Activated CD4-positive, CD25-positive, alpha-beta regulatory T cell treated with anti-CD3 and anti-CD28 coated beads, Interleukin-2, amount 50 U/mL, for 16 hours (primary cell): ENCODE measurements around the gene GABBR2.
"Not testable (repeated sequence)": the region's sequence is repeated elsewhere in the genome, so short reads cannot be mapped to it uniquely, and the experiment has no call there.

Experiments
- DNase-seq: peaks from one replicate; pipeline ENCODE4 v3.0.0-alpha.2; 2020; ENCODE audit warnings: low read depth, low spot score

Gene GABBR2

GRCh38 chr9:98686961-98687855 is 21.5 kb downstream of the GABBR2 start:
- DNase-seq: no peak

DNA sequence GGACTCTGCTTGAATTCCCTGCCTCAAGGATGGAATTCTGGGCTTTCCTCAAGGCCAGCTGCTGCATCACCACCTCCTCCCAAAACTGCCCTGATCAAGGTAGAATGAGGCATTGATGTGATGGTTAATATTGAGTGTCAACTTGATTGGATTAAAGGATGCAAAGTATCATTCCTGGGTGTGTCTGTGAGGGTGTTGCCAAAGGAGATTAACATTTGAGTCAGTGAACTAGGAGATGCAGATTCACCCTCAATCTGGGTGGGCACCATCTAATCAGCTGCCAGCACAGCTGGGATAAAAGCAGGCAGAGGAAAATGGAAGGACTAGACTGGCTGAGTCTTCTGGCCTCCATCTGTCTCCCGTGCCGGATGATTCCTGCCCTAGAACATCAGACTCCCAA is 23.9 kb downstream of the GABBR2 start:
- not testable (repeated sequence) for DNase-seq

DNA sequence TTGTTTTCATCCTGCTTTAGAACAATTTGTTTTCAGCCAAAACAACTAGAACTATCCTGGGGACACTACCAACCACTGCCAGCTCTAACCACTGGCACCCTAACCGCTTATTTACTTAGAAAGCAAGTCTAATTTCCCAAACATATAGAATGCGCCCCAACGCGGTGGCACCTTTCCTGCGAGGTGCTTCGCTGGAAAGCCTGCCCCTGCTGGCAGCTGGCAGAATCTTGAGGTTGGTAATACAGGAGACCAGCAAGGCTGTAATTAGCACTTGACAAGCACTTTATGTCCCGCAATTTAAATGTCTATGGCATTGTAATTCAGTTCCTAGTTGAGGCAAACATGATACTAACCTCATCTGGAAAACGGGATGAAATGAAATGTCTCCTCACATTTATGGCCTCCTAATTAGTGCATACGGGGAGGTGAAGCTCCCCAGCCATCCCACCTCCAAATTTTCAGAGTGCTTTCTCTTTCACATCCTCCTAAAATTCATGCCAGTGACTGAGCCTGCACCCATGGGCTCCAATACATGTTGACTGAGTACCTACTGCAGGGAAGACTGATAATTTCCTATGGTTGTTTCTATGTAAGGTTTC is 30.4 kb downstream of the GABBR2 start:
- DNase-seq: no peak

- DNase-seq: no peak
Observed at GRCh38 chr9:98673681-98674080, 35.1 kb downstream of the GABBR2 start.

DNA sequence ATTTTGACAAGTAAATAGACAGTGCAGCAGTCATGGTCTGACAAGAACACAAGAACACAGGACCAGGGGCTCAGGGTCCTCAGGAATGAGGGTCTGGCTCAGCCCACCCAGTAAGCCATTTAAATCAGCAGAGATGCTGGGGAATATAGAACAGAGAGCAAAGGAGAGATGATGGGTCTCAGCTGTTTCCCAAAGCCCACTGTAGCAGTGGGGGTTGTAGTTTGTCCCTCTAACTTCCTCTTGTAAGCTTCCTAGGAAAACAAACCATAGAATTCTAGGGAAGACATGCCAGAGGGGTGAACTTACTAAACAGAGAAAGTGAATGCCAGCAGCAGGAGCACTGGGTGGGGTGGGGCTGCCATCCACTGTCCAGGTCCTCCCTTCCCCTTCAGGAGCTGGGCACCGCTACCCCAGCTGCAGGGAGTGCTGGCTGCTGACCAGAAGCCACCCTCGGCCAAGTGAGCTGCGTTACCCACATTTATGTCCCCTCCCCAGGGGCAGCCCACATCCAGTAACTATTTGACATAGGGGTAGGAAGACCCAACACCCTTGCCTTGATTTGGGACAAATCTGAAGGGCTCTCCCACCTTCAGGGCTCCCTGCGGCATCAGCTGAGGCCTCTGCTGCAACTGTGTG is 41.6 kb downstream of the GABBR2 start:
- DNase-seq: no peak

GRCh38 chr9:98665501-98665900 is 43.2 kb downstream of the GABBR2 start:
- no peak for DNase-seq

- DNase-seq: no peak
Observed at GRCh38 chr9:98660541-98660940, 48.2 kb downstream of the GABBR2 start.

DNA sequence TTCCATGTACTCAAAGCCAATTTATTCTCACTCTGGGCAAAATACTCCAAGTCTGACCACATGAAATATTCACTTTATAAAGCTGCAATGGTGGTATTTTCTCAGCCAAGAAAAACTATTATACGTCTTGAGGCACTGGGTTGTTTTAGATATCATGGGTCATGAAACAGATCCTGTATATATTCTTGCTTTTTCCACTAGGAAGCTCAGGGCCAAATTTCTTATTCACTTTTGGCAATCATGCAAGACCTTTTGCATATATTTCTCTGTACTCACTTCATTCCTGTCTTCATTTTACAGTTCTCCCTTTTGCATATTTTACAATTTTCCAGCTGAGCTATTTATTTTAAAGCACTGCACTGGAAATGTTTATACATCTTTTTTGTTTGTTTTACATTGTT is 49.8 kb downstream of the GABBR2 start:
- no peak for DNase-seq

GRCh38 chr9:98657897-98658296 is 50.8 kb downstream of the GABBR2 start:
- no peak for DNase-seq

DNA sequence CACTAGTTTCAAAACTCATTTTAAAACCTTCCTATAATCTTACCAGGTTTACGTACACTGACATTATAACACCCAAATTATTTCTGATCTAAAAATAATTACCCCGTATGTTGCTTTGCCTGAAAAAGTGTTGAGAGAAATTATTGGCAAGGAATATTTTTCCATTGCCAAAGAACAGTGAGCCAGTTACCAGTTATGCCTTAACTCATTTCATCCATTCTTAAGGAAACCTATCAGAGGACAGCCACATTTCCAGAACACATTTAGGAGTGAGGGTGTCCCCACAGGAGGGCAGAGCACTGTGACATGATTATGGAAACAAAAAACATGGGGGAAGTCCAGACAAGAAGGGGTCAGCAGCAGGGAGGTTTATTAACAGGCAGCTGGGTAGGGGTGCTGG is 52.2 kb downstream of the GABBR2 start:
- DNase-seq: no peak

GRCh38 chr9:98655428-98655827 is 53.3 kb downstream of the GABBR2 start:
- not testable (repeated sequence) for DNase-seq

DNA sequence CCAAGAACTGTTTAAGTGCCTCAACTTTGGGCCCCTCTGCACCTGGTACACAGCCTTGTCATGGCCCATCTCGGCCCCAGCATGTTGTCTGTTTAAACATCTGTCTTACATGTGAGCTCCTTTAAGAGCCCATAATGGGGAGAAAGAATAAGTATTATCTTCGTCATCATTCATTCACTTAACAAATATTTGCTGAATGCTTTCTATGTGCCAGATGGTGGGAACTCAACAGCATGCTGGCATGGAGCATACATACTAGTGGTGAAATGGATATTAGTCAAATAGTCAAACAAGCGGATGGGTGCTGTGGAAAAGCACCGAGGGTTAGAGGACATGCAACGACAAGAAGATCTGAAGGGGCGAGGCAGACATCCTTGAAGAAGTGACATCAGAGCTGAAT is 54.5 kb downstream of the GABBR2 start:
- DNase-seq: no peak

- no peak for DNase-seq
Observed at GRCh38 chr9:98652741-98653140, 56.0 kb downstream of the GABBR2 start.

DNA sequence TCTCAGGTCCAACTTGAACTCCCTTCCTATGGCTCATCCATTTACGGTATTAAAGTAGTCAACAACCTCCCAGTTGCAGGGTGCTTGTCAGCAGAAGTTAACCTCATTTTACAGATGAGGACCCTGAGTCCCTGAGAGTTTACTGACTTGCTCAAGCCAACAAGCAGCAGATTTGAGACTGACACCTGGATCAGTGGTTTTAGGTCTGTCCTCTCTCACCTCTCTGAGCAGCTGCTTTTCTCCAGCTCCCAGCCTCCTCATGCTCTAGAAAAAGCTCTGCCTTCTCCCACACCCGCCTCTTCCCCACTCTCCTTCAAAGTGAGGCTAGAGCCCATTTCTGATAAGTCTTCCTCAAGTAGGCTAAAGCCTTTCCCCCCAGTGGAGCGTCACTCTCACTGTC is 56.4 kb downstream of the GABBR2 start:
- DNase-seq: no peak

DNA sequence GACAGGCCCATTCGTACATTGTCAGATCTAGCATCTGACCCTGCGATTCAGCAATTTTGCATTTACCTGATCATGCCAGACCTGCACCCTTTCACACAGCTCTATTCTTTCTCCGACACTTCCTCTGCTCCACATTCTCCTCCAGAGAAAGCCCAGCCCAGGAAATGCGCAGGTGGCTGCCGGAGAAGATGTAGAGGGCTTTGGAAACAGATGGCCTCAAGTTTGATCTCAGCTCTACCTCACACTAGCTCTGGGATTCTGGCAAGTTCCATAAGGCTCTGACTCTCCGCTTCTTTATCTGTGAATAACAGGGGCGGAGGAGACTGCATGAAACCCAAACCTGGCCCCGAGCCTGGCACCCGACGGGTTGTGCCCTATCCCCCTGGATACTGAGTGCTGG is 61.5 kb downstream of the GABBR2 start:
- no peak for DNase-seq

GRCh38 chr9:98644011-98644410 is 64.7 kb downstream of the GABBR2 start:
- no peak for DNase-seq

GRCh38 chr9:98642661-98643312 is 65.9 kb downstream of the GABBR2 start:
- no peak for DNase-seq

DNA sequence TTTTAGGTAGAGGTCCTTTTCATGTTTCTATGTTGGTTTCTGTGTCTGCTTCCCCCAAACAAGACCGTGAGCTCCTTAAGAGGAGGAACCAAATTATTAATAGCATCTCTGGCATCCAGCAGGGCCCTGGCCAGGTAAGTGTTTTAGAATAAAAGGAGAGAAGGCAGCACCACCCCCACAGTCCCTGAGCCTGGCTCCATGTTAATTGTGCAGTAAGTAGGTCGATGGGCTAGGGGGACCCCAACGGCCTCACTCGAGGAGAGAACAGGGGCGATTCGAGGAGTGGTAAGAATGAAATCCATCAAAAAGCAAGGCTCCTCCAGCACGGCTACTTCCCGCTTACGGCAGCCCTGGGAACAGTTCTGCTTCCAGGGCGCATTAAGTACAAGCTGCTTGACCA is 67.0 kb downstream of the GABBR2 start:
- no peak for DNase-seq

DNA sequence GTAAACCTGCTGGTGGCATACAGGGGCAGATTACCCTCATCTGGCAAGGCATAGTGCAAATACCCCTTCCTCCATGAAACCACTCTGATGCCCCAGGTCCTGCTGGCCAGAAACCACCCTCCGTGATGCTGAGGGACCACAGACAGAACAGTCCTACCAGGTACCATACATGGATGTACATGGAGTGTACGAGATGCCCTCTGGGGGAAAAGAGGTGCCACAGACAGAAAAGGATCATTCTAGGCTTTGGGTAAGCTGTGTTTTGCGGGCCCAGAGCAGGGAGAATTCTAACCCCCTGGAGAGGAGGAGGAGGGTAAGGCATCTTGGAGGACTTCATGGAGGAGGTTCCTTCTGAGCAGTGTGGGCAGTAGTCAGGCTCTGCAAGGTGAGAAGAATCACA is 68.3 kb downstream of the GABBR2 start:
- no peak for DNase-seq

DNA sequence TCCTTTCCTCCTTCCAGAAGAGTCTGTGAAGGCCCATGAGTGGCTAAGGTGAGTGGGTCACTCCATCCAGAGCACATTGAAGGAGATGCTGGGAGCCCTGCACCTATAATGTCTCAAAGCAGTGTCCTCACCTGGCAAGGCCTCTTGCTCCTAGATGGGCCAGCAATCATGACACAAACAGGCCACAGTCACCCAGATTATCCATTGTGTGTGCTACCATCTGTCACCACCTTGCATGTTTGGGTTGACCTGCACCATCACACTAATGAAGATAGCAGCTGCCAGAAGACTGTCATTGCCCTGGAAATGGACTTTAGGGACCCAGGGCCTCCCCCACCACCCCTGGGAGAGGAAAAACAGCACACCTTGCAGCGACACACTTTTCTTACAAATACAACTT is 69.6 kb downstream of the GABBR2 start:
- DNase-seq: no peak

GRCh38 chr9:98637381-98637780 is 71.4 kb downstream of the GABBR2 start:
- DNase-seq: no peak

- no peak for DNase-seq
Observed at GRCh38 chr9:98635374-98635773, 73.4 kb downstream of the GABBR2 start.
